ENCODE measurements around the gene MIS18BP1.
"Not testable (repeated sequence)": the region's sequence is repeated elsewhere in the genome, so short reads cannot be mapped to it uniquely, and the experiment has no call there.

The MIS18BP1 gene

DNA sequence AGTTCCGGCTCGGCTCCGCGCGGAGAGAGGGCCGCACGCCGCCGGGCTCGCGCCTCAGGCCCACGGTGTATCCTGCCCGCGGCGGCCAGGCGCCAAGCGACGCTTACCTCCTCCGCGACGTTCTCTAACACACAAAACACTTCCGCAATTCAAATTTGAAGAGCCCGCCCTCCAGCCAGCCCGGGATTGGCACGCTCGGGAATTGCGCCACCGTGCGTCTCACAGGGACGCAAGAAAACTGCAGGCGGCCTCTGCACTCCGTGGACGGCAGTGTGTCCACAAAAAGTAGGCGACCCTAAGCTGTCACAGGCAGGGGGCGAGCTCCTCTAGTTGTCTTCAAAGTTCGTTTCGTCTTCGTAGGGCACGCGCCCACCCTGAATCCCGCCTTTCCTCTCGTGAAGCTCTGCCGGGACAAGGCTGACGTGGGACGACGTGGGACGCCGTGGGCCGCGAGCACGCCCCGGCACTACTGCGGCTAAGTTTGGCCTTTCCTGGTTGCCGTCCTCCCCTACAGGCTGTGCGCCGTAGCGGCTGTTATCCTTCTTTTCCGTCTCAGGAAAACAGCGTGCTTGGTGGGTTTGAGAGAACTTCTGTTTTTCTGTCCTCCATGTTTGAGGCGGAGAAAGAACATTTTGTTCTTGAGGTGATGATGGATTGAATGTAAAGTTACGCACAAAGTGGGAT, at the start of gene MIS18BP1:
Gene MIS18BP1 (minus strand): TSS at position 133 of the 684 bp plus-strand sequence. CDS start 5,916 bp downstream, outside the sequence.
- peak; percentile 83 for DNase-seq (ENCODE audit: low read depth, low spot score)

DNA sequence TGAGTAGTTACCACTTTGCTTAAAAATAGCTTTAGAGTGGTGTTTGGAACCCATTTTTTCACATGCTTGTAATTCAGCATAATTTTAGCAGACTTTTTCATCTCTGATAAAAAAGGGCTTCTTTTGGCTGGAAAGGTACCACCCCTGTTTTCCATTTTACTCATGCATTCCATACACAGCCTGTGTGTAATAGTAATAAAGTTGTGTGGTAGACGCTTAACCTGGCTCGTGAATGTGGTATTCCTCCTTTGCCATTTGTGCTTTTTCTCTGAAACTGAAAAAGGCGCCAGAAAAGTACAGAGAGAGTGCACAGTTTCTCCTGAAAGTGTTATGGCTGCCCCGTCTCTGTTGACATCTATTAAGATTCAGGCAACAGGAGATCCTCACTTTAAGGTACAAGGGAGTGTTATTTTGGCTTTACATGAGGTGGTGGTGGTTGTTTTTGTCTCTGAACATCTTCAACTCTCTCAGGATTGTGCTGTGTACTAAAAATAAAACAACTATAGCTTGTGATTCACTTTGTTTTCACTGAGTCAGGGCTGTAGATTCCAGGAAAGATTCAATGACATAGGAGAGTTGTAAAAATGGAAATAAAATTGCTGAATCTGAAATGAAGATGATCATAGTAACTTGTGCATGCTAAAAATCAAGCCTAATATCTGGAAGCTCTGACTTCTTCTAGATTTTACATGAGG, 45.6 kb upstream of the MIS18BP1 start:
- DNase-seq (ENCODE audit: low read depth, low spot score): no peak

DNA sequence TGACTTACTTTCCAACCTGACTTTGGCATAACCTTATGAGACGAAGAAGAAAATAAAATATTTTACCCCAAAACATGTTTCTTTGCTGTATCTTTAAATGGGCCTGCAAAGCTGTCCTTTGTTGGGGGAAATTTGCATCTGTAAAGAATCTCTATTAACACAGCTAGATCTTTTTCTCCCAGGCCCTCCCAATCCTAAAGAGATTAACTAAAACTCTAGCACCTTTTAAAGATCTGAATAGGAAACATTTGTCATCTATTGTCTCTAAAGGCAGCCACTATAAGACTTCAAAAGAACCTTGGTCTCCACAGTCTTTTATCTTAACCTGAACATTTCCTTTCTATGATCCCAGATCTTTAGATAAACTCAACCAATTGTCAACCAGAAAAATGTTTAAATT, 41.8 kb upstream of the MIS18BP1 start:
- not testable (repeated sequence) for DNase-seq (ENCODE audit: low read depth, low spot score)

DNA sequence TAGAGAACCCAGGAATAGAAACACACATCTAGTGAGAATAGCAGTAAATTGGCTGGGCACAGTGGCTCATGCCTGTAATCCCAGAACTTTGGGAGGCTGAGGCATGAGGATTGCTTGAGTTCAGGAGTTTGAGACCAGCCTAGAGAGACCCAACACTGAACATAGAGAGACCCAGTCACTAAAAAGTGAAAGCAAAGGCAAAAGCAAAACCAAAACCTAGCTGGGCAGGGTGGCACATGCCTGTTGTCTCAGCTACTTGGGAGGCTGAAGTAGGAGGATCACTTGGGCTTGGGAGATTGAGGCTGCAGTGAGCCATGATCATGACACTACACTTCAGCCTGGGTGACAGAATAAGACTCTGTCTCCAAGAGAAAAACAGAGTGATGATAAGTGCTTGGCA, 37.5 kb upstream of the MIS18BP1 start:
- no peak for DNase-seq (ENCODE audit: low read depth, low spot score)

DNA sequence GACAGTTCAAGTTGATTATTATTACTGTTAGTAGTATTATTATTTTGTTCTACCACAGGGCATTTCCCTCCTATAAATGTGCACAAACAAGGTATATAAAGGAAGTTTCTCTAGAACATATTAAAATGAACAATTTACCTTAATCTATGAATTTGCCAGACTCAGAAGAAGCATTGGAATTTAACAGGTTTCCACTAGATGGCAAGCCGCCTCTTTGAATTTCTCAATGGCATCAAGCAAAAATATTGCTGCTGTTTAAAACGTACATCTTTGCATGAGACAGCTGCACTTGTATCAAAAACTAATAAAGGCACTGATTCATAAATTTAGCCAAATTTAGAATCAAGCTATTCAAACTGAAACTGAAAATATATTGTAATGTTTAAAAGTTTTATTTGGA, 34.6 kb upstream of the MIS18BP1 start:
- DNase-seq (ENCODE audit: low read depth, low spot score): no peak

DNA sequence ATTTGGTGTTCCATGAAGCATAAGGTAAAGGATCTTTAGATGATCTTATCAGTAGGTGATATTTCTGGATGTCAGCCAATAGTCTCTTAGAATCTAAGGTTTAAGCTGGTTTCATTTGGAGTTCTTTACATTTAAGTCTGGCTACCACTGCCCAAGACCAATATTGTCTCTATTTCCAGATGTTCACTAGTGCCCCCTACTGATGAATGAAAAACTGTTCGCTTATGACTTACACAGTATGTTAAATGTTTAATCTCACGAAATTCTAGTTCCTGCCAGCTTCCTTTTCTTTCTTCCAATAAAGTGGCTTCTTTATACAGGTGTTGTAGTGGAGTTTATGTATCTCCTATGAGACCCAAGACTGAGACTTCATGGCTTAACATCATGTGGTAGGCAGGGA, 31.8 kb upstream of the MIS18BP1 start:
- no peak for DNase-seq (ENCODE audit: low read depth, low spot score)

DNA sequence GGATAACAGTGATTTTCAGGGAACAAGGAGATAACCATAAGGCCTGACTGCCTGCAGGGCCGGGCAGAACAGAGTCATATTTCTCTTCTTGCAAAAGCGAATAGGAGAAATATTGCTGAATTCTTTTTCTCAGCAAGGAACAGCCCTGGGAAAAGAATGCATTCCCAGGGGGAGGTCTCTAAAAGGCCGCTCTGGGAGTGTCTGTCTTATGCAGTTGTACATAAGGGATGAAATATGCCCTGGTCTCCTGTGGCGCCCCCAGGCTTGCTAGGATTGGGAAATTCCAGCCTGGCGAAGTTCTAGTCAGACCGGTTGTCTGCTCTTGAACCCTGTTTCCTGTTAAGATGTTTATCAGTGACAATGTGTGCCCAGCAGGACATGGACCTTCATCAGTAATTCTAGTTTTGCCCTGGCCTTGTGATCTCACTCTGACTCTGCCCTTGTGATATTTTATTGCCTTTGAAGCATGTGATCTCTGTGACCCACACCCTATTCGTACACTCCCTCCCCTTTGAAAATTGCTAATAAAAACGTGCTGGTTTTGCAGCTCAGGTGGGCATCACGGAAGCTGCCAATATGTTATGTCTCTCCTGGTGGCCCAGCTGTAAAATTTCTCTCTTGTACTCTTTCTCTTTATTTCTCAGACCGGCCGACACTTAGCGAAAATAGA, 28.9 kb upstream of the MIS18BP1 start:
- DNase-seq (ENCODE audit: low read depth, low spot score): not testable (repeated sequence)

DNA sequence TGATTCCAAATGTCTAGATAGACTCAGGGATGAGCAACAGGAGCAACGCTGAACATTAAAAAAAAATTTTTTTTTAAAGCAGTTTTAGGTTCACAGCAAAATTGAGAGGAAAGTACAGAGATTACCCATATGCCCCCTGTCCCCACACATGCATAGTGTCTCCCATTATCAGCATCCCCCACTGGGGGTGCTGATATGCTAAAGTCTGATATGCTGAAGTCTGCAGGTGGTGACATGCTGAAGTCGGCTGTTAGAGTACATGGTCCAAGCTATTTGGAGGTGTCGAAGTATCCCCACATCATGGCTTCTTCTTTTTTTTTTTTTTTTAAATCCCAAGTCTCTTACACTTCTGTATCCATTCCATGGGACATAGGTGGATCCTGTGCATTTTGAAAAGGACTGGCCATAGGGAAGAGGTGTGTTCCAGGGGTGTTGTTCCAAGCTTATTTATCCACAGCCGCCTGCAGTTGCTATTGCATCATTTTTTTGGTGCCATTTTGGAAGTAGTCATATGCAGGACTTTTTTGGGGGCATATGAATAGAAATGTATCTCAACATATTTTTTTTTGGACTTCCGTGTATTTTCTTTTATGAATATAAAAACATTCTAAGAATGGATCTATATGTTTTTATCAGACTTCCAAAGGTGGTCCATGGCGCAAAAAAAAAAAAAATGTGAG, 19.0 kb upstream of the MIS18BP1 start:
- no peak for DNase-seq (ENCODE audit: low read depth, low spot score)

DNA sequence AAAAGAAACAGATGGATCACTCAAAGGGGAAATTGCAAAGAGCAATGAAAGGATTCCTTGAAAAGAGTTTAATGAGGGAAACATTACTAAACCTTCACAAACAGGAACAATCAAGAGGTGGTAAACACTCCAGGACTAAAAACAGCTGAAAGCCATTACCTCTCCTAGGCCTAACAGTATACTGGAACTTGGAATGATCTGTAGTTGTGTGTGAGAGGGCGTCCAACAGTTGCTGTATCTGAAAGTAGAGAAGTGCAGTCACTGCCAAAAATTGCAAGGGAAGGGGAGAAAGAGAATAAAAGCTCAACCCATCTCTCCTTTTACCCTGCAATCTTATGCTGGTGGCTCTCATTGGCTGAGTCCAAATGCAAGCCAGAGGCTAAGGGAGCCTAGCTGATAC, 17.0 kb upstream of the MIS18BP1 start:
- DNase-seq (ENCODE audit: low read depth, low spot score): no peak

DNA sequence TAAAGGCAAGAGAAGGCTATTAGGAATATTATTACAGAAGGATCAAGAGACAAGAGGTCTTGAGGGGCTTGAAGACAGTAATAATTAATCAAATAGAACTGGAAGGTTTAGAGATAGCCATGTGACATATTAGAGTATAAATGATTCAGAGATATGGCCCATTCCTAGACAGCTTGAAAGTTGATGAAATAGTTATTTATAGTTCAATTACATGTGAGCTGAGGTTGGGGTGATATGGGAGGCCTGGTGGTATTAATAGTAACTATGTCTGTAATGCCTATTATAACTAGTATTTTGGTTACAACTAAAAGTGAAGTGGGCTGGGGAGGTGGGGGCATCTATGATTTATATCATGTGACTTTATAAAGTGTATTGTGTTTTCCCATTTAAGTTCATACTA, 14.1 kb upstream of the MIS18BP1 start:
- DNase-seq (ENCODE audit: low read depth, low spot score): no peak

DNA sequence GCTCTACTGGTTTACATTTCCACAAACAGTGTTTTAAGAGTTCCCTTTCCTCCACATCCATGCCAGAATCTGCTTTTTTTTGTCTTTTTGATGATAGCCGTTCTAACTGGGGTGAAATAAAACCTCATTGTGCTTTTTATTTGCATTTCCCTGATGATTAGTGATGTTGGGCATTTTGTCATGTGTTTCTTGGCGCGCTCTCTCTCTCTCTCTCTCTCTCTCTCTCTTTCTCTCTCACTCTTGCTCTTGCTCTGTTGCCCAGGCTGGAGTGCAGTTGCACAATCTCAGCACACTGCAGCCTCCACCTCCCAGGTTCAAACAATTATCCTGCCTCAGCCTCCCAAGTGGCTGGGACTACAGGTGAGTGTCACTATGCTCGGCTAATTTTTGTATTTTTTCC, 9.6 kb upstream of the MIS18BP1 start:
- DNase-seq (ENCODE audit: low read depth, low spot score): no peak

DNA sequence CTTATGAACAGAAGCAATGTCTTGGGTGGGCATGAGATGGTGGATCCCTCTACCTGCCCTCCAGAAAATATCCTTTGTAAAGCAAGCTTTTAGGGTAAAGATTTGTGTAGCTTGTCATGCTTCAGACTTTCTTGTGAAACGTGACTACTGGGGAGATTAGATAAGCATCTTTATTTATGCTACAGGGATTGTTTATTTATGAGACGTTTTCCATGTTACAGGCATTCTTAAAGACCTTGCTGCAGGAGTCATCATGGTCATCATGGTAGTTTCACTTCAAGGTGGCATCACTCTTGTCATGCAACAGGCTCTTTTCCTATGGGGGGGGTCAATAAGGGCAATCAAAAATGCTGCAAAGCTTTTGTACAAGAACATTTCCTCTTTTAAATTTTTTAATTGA, 8.2 kb upstream of the MIS18BP1 start:
- DNase-seq (ENCODE audit: low read depth, low spot score): no peak

DNA sequence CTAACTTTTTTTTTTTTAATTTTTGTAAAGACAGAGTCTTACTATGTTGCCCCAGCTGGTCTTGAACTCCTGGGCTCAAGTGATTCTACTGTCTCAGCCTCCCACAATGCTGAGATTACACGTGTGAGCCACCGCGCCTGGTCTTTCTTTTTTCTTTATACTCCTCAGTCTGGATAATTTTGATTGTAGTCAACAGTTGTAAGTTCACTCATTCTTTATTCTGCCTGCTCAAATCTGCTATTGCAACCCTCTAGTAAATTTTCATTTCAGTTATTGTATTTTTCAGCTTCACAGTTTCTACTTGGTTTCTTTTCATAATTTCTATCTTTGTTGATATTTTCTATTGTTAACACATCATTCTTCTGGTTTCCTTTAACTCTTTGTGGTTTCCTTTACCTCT, 5.8 kb upstream of the MIS18BP1 start:
- no peak for DNase-seq (ENCODE audit: low read depth, low spot score)

DNA sequence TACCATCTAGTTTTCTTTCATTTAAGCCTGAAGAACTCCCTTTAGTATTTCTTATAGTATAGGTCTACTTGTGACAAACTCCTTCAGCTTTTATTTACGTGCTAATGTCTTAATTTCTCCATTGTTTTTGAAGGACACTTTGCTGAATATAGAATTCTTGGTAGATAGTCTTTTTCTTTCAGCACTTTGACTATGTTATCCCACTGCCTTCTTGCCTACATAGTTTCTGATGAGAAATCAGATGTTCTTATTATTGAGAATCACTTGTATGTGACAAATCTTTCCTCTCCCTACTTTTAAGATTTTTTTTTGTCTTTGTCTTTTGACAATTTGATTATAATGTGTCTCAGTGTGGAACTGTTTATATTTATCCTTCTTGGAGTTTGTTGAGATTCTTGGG, 5.1 kb upstream of the MIS18BP1 start:
- DNase-seq (ENCODE audit: low read depth, low spot score): no peak

DNA sequence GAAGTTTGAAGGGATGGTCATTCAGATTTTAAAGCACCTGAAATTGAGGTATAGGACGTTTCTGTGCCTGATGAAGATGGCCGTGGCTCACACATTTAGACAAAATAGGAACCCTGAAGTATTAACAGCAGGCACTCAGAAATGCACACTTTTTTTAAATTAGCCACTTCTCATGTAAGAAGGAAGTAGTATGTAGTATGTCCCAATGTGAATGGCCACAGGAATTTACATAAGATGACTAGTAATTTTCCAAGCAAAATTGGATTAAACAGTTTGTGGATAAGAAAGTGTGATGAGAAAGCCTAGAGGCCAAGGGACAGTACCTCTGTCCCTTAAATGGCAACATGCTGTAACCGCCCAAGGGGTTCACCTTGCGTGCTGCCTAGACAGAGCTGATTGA, 1.8 kb upstream of the MIS18BP1 start:
- DNase-seq (ENCODE audit: low read depth, low spot score): no peak

DNA sequence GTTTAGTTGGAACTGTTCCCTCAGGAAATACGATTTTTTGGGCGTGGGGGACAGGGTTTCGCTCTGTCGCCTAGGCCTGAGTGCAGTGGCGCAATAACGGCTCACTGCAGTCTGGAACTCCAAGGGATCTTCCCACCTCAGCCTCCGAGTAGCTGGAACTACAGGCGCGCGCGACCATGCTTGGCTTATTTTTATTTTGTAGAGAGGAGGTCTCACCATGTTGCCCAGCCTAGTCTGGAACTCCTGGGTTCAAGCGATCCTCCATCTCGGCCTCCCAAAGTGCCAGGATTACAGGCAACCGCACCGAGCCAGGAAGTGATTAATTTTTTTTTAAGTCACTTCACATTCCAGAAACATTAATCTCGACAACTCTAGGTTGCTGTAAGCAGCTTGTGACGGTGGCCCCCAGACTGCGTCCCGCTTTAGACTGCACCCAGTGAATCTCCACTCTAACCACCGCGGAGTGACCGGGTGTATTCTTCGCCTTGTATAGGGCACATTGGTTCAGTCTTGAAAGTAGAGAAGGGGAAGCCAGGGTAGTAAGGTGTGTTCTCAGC, 830 bp upstream of the MIS18BP1 start:
- no peak for DNase-seq (ENCODE audit: low read depth, low spot score)

DNA sequence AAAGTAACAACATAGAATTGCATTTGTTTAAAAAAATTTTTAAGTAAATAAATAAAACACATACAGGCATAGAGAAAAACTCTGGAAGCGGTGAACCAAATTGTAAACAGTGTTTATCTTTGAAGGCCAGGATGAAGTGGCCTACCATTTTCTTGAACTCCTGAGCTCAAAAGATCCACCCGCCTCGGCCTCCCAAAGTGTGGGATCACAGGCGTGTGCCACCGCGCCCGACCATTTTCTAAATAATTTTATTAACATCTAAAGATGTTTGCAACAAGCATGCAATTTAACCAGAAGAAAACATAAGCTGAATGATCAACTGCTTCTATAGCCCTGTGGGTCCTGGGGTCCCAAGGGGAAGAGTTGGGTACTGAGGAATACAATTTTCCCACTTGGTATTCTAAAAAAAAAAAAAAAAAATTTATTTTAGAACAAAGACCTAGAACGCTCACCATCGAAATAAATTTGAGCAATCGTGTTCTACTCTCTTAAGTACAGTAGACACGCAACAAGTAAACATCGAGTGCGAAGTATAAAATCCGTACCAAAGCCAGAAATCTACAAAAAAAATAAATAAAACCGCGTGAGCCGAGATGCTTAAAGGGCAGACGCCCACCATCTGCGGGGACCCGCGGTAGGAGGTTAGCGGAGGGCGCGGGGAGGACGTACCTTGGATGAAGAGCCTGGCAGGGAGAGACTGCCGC, 484 bp downstream of the MIS18BP1 start:
- DNase-seq (ENCODE audit: low read depth, low spot score): no peak

DNA sequence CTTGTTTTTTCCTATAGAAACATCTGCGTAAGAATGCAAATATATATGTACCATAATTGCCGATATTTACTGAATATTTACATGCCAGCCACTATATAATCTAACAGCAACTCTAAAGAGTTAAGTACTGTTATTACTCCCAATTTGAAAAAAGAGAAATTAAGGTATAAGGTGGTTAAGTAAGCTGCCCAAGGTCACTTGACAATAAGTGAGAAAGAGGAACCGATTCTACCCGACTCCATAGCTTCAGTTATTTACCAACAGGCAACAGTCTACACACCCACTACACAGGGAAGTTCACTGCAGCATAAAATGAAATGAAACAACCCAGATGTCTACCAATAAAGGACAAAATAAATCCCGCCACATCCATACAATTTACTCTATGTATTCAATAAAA, 1.1 kb downstream of the MIS18BP1 start:
- no peak for DNase-seq (ENCODE audit: low read depth, low spot score)

DNA sequence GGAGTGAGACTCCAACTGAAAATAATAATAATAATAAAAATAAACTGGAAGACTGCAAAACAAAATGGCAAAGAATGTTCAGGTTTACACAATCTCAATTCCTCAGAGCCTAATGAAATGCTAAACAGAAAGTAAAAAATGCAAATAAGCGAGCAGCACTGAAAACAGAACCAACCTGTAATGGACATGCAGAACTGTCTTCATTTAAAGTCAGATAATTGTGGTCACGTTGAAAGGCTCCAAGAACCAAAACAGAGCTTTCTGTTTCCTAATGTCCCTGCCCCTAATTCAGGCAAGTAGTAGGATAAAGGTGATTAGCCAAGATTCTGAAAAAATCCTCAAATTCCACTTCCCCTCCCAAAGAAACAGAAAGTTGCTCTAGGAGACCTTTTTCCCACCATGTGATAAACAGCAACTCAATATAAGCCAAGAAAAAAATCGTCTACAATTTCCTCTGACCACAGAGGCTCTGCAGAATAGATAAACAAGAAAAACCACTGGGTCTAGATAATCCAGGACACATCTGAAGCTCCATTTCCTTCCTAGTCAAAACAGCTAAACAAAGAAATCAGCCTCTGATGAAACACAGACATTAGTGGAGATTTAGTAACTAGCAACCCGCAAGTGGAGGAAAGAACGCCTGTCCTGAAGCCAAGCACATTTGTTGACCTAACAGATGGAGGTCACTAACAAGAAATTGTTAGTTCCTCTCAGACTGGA, 3.0 kb downstream of the MIS18BP1 start:
- DNase-seq (ENCODE audit: low read depth, low spot score): no peak

DNA sequence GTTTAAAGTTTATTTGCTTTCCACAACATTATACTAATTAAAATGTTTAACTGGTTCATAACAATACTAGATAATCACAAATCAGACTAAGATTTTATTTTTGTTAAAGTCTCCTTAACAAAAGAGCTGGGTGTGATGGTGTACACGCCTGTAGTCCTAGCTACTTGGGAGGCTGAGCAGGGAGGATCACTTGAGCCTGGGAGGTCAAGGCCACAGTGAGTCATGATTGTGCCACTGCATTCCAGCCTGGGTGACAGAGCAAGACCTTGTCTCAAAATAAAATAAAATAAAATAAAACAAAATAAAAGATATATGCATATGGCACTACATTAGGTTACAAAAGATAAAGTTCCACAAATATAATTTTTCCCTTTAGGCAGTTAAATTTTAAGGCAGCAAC, 5.6 kb downstream of the MIS18BP1 start:
- no peak for DNase-seq (ENCODE audit: low read depth, low spot score)

DNA sequence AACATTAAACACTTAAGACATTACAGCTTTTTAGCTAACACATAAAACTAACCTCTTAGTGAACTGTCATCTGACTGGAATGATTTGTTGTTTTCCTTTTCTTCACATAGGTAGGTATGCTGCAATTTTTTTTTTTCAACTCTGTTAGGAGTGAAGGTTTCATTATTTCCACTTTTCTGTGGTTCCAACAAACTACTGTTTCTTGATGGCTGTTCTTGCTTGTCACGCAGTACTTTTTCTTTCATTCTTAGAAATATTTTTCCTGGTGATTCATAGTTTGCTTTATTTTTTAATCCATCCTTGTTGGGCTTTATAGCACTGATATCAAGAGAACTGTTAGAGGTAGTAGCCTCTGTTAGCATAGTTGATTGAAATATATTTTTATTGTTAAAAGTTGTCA, 6.3 kb downstream of the MIS18BP1 start:
- DNase-seq (ENCODE audit: low read depth, low spot score): no peak

Measured in activated naive CD8-positive, alpha-beta T cell treated with anti-CD3 and anti-CD28 coated beads, Interleukin-2, amount 50 U/mL, for 16 hours (primary cell).